SK-N-MC (cell line): ENCODE measurements around the gene SAMD11.

ENCODE experiments used
- EZH2 ChIP-seq: fragments of 200-600 bp; sonication (generic); IDR thresholded peaks from one replicate; pipeline ENCODE4 v1.6.1; 2017; ENCODE audit warnings: antibody characterized with exemption
- POLR2AphosphoS5 ChIP-seq: IDR thresholded peaks from 2 replicates; pipeline ENCODE4 v1.6.1; 2012; ENCODE audit warnings: mild to moderate bottlenecking, low read depth, low read length, borderline replicate concordance

DNA sequence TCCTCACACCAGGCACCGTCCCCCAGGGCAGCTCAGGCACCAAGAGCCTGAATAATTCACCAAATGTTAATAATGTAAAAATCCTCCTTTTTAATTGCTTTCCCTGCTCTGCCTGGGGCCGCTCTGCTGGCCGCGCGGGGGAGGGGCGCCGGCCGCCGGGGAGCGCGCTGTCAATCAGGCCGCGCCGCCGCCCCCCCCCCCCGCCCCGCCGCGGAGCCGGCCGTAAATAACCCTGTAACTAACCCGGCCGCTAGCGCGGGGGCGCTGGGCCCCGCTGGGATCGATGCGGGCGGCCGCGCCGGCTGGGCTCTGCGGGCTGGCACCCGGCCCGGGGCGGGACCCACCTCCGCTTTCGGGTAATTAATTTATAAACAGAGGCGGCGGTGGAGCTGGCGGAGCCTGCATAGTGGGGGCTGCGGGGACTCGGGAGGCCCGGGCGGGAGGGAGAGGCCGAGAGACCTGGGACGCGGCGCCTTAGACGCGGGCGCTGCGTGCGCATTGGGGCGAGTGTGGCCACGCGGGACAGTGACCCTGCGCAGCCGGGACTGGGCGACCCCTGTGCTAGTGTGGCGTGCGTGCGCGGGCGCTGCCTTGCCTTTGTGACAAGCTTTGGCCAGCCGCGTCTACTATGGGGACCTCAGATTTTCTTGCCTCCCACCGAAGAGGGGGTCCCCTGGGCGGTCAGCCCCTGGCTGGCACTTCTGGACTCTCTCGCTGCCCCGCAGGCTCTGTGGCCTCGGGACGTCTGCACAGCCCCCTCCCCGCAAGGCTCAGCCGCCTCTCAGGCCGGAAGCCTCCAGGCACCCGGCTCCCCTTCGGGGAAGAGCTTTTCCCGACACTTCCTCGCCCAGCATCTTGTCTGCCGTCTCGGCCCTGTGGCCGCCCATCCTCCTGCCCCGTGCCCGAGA lies 16.6 kb downstream of the SAMD11 start:
- no peak for TF ChIP-seq EZH2
- peak; percentile 41 for TF ChIP-seq POLR2AphosphoS5
